Measurements from ENCODE around the gene CMPK2. TPM values are rescaled to one million over a fixed set of nuclear protein-coding genes. Genes with fewer than 3 reads are reported as not detected.

Gene CMPK2
- total and polyA plus RNA-seq, 9 of the 15 experiments (the other 6 are each of a cell fraction or from before 2014, with no cell fraction given), result 2.6 to 10.5 (median 5.0) TPM

DNA sequence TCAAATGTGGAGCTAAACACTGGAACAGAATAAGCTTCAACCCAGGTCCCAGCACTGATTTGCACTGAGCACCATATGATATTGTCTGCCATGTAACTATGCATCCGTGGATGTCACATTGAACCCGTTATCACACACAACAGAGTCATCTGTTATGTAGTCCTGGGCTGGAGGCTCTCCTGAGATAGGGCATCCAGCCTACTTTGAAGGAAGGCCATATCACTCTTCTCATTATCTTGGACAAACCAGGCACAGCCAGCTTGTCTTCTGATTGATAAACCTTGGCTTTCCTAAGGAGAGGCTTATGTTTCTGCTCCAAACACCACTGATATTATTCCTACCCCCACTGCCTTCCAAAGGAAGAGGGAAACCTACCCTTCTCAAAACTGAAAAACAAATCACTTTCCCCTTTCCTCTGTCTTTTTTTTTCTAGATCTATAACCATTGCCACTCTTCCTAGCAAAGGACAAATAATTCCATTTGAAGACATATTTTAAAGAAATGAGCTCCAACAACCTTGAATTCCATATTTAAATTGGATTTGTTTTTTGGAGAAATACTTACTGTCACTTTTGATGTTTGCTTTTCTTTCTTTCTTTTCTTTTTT, 28.3 kb upstream of the CMPK2 start (continued):
- TF ChIP-seq, protein P1, sequence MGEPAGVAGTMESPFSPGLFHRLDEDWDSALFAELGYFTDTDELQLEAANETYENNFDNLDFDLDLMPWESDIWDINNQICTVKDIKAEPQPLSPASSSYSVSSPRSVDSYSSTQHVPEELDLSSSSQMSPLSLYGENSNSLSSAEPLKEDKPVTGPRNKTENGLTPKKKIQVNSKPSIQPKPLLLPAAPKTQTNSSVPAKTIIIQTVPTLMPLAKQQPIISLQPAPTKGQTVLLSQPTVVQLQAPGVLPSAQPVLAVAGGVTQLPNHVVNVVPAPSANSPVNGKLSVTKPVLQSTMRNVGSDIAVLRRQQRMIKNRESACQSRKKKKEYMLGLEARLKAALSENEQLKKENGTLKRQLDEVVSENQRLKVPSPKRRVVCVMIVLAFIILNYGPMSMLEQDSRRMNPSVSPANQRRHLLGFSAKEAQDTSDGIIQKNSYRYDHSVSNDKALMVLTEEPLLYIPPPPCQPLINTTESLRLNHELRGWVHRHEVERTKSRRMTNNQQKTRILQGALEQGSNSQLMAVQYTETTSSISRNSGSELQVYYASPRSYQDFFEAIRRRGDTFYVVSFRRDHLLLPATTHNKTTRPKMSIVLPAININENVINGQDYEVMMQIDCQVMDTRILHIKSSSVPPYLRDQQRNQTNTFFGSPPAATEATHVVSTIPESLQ (CRISPR knock-in tag; IDR thresholded peaks at IDR 0.05), result no peak
- TF ChIP-seq HDAC8 (tag; IDR thresholded peaks at IDR 0.05), result no peak
- peak; percentile 91 for TF ChIP-seq CREM (IDR thresholded peaks at IDR 0.05; ENCODE audit: low read depth)
- no peak for TF ChIP-seq ZNF282 (CRISPR knock-in tag; IDR thresholded peaks at IDR 0.05)
- peak; percentile 94 for TF ChIP-seq CXXC5 (CRISPR knock-in tag; IDR thresholded peaks at IDR 0.05)
- peak; percentile 28; the same call in 1 of the 2 replicates for TF ChIP-seq MAFK (IDR thresholded peaks at IDR 0.05; ENCODE audit: low read length)
- TF ChIP-seq NR2C1 (IDR thresholded peaks at IDR 0.05), result 0 out of 2 replicates have a peak, but pooled peaks have one; percentile 34
- TF ChIP-seq NR2C1 (tag; IDR thresholded peaks at IDR 0.05), result peak; percentile 84
- TF ChIP-seq DEAF1 (CRISPR knock-in tag; IDR thresholded peaks at IDR 0.05), result no peak
- no peak for TF ChIP-seq EWSR1 (IDR thresholded peaks at IDR 0.05; ENCODE audit: borderline replicate concordance, low read depth, partially characterized antibody)
- peak; percentile 86 for TF ChIP-seq JUND (IDR thresholded peaks at IDR 0.05; ENCODE audit: borderline replicate concordance, low read depth, low read length)
- TF ChIP-seq JUND (tag; IDR thresholded peaks at IDR 0.05; ENCODE audit: borderline replicate concordance, low read depth, low read length), result peak; percentile 75; the same call in 1 of the 3 replicates
- TF ChIP-seq KAT7 (CRISPR knock-in tag; IDR thresholded peaks at IDR 0.05; ENCODE audit: borderline replicate concordance), result no peak
- no peak for TF ChIP-seq ZNF232 (CRISPR knock-in tag; IDR thresholded peaks at IDR 0.05)
- TF ChIP-seq, protein P2, sequence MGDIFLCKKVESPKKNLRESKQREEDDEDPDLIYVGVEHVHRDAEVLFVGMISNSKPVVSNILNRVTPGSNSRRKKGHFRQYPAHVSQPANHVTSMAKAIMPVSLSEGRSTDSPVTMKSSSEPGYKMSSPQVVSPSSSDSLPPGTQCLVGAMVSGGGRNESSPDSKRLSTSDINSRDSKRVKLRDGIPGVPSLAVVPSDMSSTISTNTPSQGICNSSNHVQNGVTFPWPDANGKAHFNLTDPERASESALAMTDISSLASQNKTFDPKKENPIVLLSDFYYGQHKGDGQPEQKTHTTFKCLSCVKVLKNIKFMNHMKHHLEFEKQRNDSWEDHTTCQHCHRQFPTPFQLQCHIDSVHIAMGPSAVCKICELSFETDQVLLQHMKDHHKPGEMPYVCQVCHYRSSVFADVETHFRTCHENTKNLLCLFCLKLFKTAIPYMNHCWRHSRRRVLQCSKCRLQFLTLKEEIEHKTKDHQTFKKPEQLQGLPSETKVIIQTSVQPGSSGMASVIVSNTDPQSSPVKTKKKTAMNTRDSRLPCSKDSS (IDR thresholded peaks at IDR 0.05; ENCODE audit: low read depth, partially characterized antibody), result no peak
- TF ChIP-seq, protein P3, sequence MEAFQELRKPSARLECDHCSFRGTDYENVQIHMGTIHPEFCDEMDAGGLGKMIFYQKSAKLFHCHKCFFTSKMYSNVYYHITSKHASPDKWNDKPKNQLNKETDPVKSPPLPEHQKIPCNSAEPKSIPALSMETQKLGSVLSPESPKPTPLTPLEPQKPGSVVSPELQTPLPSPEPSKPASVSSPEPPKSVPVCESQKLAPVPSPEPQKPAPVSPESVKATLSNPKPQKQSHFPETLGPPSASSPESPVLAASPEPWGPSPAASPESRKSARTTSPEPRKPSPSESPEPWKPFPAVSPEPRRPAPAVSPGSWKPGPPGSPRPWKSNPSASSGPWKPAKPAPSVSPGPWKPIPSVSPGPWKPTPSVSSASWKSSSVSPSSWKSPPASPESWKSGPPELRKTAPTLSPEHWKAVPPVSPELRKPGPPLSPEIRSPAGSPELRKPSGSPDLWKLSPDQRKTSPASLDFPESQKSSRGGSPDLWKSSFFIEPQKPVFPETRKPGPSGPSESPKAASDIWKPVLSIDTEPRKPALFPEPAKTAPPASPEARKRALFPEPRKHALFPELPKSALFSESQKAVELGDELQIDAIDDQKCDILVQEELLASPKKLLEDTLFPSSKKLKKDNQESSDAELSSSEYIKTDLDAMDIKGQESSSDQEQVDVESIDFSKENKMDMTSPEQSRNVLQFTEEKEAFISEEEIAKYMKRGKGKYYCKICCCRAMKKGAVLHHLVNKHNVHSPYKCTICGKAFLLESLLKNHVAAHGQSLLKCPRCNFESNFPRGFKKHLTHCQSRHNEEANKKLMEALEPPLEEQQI (IDR thresholded peaks at IDR 0.05), result peak; percentile 99
- no peak for TF ChIP-seq SNRNP70 (optimal IDR thresholded peaks at IDR 0.05; ENCODE audit: low read depth, low read length)
- TF ChIP-seq, protein P4, sequence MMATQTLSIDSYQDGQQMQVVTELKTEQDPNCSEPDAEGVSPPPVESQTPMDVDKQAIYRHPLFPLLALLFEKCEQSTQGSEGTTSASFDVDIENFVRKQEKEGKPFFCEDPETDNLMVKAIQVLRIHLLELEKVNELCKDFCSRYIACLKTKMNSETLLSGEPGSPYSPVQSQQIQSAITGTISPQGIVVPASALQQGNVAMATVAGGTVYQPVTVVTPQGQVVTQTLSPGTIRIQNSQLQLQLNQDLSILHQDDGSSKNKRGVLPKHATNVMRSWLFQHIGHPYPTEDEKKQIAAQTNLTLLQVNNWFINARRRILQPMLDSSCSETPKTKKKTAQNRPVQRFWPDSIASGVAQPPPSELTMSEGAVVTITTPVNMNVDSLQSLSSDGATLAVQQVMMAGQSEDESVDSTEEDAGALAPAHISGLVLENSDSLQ (IDR thresholded peaks at IDR 0.05), result peak; percentile 81
- TF ChIP-seq MAFF (IDR thresholded peaks at IDR 0.05; ENCODE audit: low read length), result peak; percentile 39; the same call in 1 of the 2 replicates

All from K562 (cell line).